ENCODE results near the gene KIF16B. TPM values are rescaled to one million over a fixed set of nuclear protein-coding genes. Genes with fewer than 3 reads are reported as not detected.
A peak's percentile ranks its signal among the peaks of the same experiment; 100 is the strongest.

Gene KIF16B
- total RNA-seq, 1 donor from 2014 or later = 18.6 TPM

- no peak for DNase-seq (ENCODE audit: low read depth)
Measured at GRCh38 chr20:16400234-16400633, 173.0 kb downstream of the KIF16B start.

GRCh38 chr20:16399801-16400200 lies 173.4 kb downstream of the KIF16B start:
- no peak for DNase-seq (ENCODE audit: low read depth)

- no peak for DNase-seq (ENCODE audit: low read depth)
Measured at GRCh38 chr20:16397086-16397485, 176.2 kb downstream of the KIF16B start.

- DNase-seq (ENCODE audit: low read depth) = no peak
Measured at GRCh38 chr20:16395366-16395765, 177.9 kb downstream of the KIF16B start.

GRCh38 chr20:16394784-16395183 lies 178.5 kb downstream of the KIF16B start:
- DNase-seq (ENCODE audit: low read depth) = no peak

GRCh38 chr20:16393836-16394235 lies 179.4 kb downstream of the KIF16B start:
- DNase-seq (ENCODE audit: low read depth) = peak; percentile 86

- peak; percentile 3 for DNase-seq (ENCODE audit: low read depth)
Measured at GRCh38 chr20:16393297-16393696, 180.0 kb downstream of the KIF16B start.

- DNase-seq (ENCODE audit: low read depth) = no peak
Measured at GRCh38 chr20:16392346-16392745, 180.9 kb downstream of the KIF16B start.

GRCh38 chr20:16390991-16391390 lies 182.3 kb downstream of the KIF16B start:
- DNase-seq (ENCODE audit: low read depth) = no peak

- DNase-seq (ENCODE audit: low read depth) = no peak
Measured at GRCh38 chr20:16388731-16389130, 184.5 kb downstream of the KIF16B start.

GRCh38 chr20:16387666-16388065 lies 185.6 kb downstream of the KIF16B start:
- DNase-seq (ENCODE audit: low read depth) = no peak

GRCh38 chr20:16385891-16386290 lies 187.4 kb downstream of the KIF16B start:
- no peak for DNase-seq (ENCODE audit: low read depth)

GRCh38 chr20:16385462-16385861 lies 187.8 kb downstream of the KIF16B start:
- no peak for DNase-seq (ENCODE audit: low read depth)

GRCh38 chr20:16381444-16381843 lies 191.8 kb downstream of the KIF16B start:
- DNase-seq (ENCODE audit: low read depth) = peak; percentile 38

GRCh38 chr20:16378712-16379370 lies 194.4 kb downstream of the KIF16B start:
- no peak for DNase-seq (ENCODE audit: low read depth)

- no peak for DNase-seq (ENCODE audit: low read depth)
Measured at GRCh38 chr20:16378122-16378521, 195.1 kb downstream of the KIF16B start.

- DNase-seq (ENCODE audit: low read depth) = no peak
Measured at GRCh38 chr20:16369441-16369840, 203.8 kb downstream of the KIF16B start.

- peak; percentile 6 for DNase-seq (ENCODE audit: low read depth)
Measured at GRCh38 chr20:16368645-16369292, 204.5 kb downstream of the KIF16B start.

GRCh38 chr20:16367948-16368560 lies 205.2 kb downstream of the KIF16B start:
- DNase-seq (ENCODE audit: low read depth) = no peak

- no peak for DNase-seq (ENCODE audit: low read depth)
Measured at GRCh38 chr20:16366529-16366928, 206.7 kb downstream of the KIF16B start.

GRCh38 chr20:16364320-16364687 lies 208.9 kb downstream of the KIF16B start:
- DNase-seq (ENCODE audit: low read depth) = no peak

- DNase-seq (ENCODE audit: low read depth) = no peak
Measured at GRCh38 chr20:16363506-16364319, 209.5 kb downstream of the KIF16B start.
